Glomerular visceral epithelial cell (primary cell): Measurements from ENCODE around the gene PABPN1L.

ENCODE experiments used
- DNase-seq: peaks from one replicate; pipeline ENCODE4 v3.0.0-alpha.2; 2016; ENCODE audit errors: extremely low spot score

PABPN1L gene

DNA sequence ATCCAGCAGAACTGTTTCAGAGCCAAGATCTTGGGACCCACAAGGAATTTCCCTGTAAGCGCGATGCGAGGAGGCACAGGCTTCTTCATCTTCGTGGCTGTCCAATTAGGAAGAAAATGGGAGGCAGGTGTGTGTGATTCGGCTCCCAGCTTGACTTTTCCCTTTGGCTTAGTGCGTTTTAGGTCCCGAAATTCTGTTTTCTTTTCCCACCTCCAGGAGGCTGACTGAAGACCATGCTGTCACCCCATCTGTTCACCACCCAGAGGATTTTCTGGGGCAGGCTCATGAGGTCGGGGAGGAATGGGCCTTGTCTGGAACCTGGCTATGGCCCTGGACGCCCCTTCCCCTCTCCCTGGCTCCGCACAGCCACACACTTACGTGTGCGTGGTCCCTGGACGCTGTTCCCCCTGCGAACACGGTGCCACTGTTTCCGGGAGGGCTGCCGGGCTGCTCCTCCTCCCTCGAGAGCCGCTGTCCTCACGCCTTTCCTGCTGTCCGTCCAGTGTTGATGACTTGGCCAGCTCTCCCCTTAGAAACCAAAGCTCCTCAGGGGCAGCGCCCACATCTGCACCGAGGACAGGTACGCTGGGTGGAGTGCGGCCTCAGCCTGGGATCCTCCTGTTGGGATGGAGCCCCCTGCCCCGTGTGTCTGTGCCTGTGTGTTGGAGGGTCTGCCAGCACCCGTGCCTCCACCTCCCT, 2.7 kb upstream of the PABPN1L start:
- no peak for DNase-seq

DNA sequence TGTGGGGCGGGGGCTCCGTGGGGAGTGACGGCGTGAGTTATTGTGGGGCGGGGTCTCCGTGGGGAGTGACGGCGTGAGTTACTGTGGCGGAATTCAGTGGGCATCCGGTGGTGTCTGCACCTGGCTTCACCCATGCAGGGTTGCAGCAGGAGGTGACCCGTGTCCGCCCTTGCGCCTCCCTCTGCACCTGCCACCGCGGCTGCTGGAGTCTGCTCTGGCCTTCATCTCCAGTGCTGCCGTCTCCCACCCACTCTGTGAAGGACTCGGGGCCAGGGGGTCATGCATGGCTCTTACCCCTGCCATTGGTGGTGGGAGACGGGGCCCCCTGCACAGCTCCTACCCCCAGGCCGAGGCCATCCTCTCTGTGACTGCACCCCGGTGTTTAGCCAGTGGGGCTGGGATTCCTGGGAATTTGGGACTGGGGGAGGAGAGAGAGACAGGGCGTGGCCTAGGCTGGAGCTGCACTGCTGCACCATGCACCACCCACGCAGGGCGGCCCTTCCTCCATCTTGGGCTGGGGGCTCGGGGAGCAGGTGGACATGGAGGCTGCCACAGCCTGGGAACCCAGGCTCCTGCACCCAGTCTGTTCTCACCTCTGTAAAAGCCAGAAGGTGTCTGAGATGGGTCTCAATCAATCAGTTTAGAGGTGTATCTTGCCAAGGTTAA, 1.3 kb upstream of the PABPN1L start:
- DNase-seq, result no peak

DNA sequence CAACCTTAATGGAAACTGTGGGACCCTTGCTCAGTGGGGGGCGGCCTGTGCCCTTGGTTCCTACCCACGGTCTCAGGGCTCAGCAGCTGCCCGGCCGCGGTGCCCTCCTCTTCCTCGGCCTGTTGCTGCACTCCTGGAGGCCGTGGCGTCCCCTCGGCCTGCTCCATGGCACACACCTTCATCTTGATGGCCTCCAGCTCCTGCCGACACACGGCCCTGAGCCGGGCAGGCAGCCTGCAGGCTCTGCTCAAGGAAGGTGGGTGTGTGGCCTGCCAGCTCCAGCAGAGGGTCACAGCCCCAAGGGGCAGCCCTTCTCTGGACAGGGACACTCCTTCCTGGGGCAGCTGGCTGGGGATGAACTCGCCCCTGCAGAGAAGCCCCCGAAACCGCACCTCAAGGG, 718 bp downstream of the PABPN1L start:
- DNase-seq, result no peak

DNA sequence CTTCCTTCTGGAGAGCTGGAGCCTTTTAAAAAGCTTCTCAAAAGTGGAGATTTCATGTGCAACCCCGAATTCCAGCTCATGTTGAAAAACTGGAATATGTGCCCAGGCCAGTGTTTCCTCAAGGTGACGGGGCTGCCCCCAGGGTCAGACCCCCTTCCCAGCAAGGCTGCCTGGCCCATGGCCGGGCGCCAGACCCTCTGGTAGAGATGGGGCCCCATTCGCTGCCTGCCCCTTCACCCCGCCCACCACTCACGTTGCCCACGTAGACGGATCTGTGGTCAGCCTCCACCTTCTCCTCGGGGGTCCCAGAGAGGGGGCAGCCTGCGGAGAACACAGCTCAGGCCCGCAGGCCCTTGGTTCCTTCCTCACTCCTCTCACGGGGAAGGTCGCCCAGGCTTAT, 1.1 kb downstream of the PABPN1L start:
- no peak for DNase-seq

DNA sequence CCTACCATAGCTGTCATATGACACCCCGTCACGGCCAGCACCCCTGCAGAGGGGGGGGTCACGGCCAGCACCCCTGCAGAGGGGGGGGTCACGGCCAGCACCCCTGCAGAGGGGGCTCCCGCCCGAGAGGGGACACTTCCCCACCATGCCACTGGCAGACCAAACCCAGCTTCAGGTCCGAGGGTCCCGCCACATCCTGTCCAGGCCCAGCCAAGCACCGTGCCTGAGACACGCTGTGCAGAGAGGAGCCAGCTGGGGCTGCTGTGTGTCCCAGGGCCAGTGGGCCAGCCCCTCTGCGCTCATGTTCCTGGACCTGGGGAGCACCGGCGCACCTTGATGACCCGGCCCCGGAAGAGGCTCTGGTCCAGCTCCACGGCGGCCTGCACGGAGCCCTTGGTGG, 1.9 kb downstream of the PABPN1L start:
- DNase-seq, result no peak

DNA sequence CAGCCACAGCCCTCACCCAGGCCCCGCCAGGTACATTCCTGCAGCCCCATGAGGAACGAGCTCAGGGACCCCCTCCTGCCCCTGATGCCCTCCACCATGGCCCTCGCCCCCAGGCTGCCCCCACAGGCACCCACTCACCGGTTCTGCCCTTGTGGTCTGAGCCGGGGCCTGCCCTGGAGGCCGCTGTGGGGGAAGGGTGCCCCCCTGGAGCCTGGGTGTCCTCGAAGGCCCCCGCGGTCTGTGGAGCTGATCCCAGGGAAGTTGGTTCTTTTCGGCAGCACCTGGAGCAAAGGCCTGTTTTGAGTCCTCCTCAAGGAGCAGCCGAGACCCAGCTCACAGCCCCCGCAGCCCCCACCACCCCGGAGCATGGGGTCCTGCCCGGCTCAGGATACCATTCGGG, 2.4 kb downstream of the PABPN1L start:
- DNase-seq, result no peak

DNA sequence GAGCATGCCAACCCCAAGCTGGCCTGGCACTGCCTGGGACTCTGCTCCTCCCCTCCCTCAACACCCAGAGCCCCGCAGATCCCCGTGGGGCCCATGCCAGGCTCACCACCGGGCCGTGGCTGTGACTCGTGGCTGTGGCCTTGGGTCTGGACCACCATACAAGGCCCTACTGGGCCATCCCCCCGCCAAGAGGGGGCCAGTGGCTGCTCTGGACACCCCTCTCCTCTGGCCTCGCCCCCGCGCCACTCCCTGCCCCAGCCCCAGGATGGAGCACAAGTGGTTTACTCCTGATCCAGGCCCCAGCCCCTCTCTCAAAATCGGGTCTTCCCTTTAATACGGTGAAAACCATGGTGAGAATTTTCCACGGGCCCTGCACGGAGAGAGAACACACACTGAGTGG, 3.0 kb downstream of the PABPN1L start:
- DNase-seq, result no peak

DNA sequence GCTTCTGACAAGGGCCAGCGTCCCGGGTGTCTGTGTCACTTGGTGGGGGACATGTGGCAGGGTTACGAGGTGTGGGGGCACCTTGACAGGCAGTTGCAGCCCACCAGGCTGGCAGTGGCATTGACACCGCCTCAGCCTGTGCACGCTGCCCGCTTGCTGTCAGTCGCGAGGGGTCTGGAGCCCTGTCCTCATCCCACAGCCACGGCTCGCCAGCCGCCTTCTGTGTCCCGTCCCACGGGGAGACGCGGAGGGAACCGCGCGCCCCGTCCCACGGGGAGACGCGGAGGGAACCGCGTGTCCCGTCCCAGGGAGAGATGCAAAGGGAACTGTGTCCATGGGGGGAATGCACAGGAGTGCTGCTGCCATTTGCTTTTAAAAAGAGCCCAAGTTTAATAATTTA, 3.5 kb downstream of the PABPN1L start:
- DNase-seq, result no peak

DNA sequence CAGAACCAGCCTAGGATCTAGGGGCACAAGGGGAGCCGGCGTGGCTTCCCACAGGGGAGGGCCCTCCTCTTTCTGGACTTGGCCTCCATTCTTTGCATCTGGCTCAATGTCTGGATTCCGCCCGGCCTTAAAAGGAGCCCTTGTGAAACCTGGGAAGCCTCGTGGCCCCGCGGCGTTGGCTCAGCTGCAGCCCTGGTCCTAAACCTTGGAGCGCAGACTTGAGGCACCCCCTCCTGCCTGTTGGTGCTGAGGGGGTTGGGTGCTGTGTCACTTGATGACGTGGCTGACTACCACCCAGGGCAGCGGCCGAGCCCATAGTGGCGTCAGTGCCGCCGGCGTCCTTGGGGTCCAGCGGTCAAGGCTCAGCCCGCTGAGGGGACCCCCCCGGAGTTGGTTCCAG, 5.1 kb downstream of the PABPN1L start:
- no peak for DNase-seq

DNA sequence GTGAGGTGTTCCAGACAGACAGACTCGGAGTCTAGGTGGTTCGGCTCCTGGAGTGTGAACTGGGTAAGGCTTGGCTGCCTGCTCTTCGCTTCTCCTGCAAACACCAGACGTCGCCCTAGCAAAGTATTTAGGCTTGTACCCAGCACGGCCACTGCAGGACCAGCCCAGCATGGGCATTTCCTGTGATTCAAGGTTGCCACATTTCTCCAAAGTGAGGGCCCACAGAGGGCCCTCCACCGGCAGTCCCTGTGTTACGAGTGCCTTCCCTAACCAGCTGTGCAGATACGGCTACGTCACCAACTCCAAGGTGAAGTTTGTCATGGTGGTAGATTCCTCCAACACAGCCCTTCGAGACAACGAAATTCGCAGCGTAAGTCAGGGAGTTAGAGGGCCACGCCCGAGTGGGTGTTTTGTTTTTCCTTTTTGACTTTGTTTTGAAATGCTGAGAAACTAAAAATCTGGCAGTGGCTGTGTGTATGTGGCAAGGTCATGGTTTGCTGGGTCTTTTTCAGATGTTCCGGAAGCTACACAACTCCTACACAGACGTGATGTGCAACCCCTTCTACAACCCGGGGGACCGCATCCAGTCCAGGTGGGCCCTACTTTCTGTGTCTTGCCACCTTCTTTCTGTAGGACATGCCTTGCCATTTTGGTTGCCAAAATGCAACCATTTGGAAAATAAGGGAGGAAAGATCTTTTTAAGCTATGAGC, 6.9 kb downstream of the PABPN1L start:
- no peak for DNase-seq

DNA sequence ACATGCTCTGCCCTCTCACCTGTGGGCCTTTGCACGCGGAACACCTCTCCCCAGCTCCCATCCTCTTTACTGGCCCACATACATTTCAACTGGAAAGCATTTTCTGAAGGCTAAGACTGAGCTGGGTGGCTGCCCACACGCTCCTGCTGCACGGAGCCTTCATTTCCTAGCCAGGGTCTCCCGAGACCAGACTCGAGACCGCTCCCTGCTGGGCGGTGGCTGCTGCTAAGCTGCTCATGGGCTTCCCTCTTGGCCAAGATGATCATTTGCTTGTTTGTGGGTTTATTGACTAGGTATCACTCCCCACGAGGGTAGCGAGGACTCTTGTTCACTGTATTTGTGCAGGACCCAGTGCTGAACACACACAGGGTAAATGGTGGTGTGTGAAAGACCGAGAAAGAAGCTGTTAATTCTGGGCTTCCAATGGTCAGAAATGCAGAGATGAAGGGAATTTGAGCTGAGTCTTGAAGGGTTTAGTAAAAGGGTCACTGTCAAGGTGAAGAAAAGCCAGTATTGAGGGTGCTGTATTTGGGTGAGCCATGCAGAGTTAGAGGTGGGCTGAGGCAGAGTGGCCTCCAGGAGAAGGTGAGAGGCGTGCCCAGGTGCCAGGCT, 8.6 kb downstream of the PABPN1L start:
- peak; percentile 64 for DNase-seq

DNA sequence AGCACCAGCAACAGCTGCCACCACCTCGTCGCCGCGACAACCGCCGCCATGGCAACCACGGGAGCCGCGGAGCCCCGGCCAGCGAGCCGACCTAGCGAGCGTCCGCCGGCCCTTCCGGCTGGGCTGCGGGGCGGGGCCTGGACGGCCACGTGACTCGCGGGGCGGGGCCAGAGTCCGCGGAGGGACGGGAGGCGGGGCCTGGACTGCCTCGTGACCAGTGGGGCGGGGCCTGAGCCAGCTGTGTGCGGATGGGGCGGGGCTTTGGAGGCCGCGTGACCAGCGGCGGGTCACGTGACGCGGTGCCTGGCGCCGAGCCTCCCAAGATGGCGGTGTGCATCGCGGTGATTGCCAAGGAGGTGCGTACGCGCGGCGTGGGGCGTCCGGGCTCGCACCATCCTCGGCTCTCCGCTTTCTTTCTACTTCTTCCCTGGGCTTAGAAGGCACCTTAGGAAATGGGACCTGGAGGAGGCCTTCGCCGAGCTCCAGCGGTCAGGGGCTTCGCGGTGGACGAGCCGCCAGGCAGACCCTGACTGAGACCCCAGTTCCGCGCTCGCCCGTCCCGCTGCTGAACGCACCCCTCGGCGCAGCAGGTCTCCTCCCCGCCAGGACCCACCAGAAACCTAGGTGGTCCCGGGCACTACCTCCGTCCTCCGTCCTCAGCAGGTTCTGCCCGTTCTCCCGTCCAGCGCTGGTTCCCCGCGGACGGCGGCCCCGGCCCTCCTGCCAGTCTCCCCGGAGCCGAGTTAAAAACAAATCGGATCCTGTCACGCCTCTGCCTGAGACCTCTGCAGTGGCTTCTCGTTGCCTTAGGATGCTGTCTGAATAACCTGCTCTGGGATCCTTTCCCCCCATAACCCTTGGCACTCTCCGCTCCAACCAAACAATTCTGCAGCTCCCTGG, 9.4 kb downstream of the PABPN1L start, which contains the start of the genes GALNS and TRAPPC2L:
GALNS (minus strand) TSS at position 120 of the 900 bp plus-strand sequence; CDS start at position 50, 70 bp downstream.
TRAPPC2L (plus strand) TSS at position 300 of the 900 bp plus-strand sequence; CDS start at position 324, 24 bp downstream.
- peak; percentile 94 for DNase-seq

DNA sequence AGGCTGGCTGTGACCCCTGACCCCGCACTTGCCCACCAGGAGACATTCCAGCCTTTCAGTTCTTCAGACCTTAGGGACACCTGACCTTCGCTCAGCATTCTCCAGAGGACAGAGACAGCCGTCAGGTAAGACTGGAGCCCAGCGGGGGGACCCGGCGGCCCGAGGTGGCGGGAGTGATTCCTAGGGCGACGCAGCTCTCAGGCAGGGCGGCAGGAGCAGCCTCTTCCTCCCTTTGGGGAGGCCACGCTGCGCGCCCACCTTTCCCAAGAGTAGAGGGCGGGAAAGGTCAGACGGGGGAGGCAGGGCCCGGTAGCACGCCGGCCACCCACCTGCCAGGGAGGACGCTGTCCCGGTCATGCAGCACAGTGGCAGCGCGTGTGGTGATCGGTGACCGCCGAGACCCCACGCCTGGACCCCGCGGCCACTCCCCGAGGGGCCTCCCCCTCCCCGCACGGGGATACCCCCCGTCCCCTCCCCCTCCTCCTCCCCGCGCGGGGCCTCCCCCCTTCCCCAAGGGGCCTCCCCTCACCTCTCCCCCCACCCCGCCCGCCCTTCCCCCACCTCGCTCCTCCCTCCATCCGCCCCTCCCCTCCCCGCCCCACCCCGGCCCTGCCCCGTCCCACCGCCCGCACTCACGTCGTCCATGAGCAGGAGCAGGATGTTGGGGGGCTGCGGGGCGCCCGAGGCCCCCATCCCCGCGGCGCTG, 10.2 kb downstream of the PABPN1L start:
- DNase-seq, result no peak

DNA sequence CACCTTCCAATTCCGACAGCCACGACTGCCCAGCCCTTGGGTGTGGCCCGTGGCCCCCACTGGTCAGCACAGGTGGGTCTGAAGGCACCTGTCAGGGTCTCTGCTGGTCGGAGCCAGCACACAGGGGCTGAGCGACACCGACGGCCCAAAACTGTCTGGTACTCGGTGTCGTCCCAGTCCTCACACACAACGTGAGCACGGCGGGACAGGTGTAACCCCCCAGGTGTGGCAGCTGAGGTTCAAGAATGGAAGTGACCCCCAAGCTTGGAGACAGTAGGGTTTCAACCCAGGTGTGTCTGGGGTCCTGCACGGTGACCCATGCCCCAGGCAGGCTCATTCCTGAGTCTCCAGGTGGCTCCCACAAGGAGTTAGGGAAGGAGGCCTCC, 10.7 kb downstream of the PABPN1L start:
- DNase-seq, result no peak

DNA sequence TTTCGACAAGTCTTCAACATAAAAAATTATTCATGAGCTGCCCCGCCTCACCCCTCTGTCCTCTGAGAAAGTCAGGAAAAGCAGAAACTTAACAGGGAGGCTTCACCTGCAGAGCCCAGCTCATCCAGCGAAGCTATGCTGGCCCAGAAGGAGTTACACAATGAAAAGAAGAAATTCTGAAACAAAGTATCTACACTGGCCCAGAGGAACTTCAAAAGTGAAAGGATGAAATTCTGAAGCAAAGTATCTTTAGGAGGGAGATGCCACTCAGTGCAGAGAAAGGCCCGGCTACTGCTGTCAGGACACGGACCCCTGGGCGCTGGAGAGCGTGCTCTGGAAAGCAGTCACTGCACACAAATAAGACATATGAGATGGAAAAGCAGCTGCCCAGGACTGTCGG, 11.3 kb downstream of the PABPN1L start:
- no peak for DNase-seq

DNA sequence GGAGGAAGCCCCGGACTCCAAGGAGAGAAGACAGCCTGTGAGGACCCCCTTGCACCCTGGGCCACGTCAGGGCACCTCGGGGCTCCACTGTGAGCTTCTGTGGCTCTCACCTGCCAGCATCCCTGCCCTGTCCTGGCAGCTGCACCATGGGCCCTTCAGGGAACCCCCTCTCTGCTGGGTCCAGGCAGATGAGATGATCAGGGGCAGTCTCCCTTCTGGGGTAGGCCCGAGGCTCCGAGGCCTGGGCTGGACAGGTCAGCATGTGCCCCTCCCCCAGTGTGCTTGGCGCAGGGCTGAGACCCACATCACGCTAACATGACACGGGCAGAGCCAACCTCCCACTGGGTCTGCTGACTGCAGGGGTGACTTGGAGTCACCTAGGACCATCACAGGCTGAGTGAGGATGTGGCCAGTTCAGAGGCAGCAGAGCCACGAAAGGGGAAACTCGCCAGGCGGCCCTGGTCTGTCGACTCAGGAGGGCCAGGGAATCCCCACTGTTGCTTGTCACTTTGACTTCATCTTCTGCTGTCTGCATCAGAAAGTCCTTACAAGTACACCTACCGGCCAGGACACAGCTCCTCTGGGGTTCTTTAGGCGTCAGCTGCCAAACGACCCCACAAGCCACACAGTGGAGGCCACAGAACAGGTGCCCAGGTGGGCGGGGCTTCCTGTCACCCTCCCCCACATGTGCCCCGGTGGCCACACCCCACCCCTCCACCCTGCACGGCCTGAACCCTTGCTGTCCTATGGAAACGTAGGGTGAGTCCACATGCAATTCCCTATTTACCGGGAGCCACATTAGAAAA, 12.0 kb downstream of the PABPN1L start:
- DNase-seq, result no peak

DNA sequence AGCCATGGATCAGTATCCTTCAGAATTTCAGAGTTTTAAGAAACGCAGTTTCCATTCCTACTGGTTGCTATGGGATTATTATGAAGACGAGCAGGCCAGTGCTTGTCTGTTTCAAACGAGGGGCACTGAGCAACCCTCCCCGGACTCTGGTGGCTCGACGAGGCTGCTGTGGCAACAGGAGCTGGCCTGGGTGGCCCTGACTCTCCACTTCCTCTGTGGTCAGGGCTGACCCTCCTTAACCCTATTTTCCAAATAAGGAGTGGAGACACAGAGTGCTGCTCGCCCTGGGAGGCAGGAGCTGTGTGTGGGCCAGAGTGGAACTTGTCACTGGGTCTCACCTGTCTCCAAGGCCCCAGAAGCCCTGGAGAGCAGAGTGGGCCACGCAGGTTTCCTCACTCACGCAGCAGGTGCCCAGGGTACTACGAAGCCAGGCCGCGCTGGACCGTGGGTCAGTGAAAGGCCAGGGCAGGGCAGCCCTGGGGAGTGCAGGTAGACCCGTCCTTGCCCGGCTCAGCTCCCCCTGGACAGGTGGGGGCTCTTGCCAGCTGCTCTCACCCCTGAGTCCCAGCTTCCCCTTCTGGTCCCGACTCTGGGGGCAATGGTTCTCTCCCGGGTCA, 13.0 kb downstream of the PABPN1L start:
- no peak for DNase-seq

DNA sequence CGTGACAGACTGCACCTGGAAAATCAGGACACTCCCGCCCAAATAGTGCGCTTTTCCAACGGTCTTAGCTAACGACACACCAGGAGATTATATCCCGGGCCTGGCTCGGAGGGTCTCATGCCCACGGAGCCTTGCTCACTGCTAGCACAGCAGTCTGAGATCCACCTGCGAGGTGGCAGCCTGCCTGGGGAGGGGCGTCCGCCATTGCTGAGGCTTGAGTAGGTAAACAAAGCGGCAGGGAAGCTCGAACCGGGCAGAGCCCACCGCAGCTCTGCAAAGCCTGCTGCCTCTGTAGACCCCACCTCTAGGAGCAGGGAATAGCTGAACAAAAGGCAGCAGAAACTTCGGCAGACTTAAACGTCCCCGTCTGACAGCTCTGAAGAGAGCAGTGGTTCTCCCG, 14.8 kb downstream of the PABPN1L start:
- no peak for DNase-seq

DNA sequence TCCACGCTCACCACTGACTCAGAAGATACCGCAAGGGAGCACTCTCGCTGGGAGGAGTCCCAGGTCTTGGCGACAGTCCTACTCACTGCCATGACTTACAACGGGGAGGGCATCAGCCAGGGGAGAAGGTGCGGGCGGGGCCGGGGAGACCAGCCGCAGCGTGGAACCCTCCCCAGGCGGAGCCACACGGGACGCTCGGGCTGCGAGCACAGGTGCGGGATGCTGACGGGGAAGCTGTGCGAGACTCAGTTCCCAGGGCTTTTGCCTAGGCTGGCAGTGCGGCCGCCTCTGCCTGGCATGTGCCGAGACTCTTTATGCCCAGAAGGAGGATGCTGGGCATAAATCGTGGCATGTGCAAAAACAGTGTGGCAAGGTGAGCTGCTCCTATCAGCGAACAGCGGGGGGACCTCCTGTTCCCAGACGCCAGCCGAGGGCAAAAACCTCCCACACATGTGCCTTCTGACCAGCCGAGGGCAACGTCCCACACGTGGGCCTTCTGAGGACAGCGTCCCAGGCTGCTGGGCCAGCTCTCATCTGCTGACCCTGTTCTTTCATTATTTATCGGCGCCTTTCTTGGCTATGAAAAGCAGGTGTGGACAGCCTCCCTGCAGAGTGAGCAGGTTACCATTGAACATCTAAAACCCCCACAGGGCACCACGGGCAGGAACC, 15.8 kb downstream of the PABPN1L start:
- no peak for DNase-seq
